ENCODE data around the gene ADGRV1. TPM values are rescaled to one million over a fixed set of nuclear protein-coding genes. Genes with fewer than 3 reads are reported as not detected.

The ADGRV1 gene
- total and polyA plus RNA-seq, 7 experiments from 2014 or later, result 0.32 to 1.1 TPM; not detected in 5

- intact Hi-C loops (cut with micrococcal nuclease), result no loop called here
- Mint-ChIP-seq H3K4me1 (peaks cover 8 to 12% (median 10%) of the 10 kb centered on the region in 7 donors), H3K9me3 (no peaks in the 10 kb centered on the region), H3K36me3 (no peaks in the 10 kb centered on the region), H3K27me3 (peaks cover 44 to 88% (median 77%) of the 10 kb centered on the region in 5 donors), H3K27ac (no peak overlapping the region), H3K4me3 (peak overlapping the region in 9 of 10 donors; percentile 47 to 75 (median 67))
- Histone ChIP-seq H3K4me3 (ENCODE audit: low read length) (no peak overlapping the region), H3K27ac (ENCODE audit: low read depth, low read length) (no peak overlapping the region), H3K4me1 (ENCODE audit: control insufficient read depth in 2 of 2, insufficient read depth in 2 of 2, low read length in 2 of 2) (no peaks in the 10 kb centered on the region), H3K27me3 (ENCODE audit: control insufficient read depth in 2 of 2, insufficient read depth in 2 of 2, low read length in 2 of 2) (peaks cover 0 to 7% of the 10 kb centered on the region in 2 donors), H3K36me3 (ENCODE audit: control insufficient read depth in 2 of 3, insufficient read depth in 3 of 3, low read length in 3 of 3) (no peaks in the 10 kb centered on the region), H3K9me3 (ENCODE audit: control insufficient read depth in 2 of 3, low read length in 3 of 3) (no peaks in the 10 kb centered on the region)
- DNase-seq (no peak), ATAC-seq (no peak)
- CTCF ChIA-PET, result no interaction called here
- POLR2A ChIA-PET, result no interaction called here
Observed at GRCh38 chr5:90557871-90558270, 726 bp upstream of the ADGRV1 start.

GRCh38 chr5:90560771-90561170 lies 2.2 kb downstream of the ADGRV1 start:
- no peak overlapping the region for H3K4me3 Mint-ChIP-seq
- H3K9me3 Mint-ChIP-seq, result peaks cover 0 to 9% (median 1%) of the 10 kb centered on the region in 11 donors
- Histone ChIP-seq H3K4me1 (ENCODE audit: control insufficient read depth in 2 of 2, insufficient read depth in 2 of 2, low read length in 2 of 2) (no peaks in the 10 kb centered on the region), H3K27me3 (ENCODE audit: control insufficient read depth in 2 of 2, insufficient read depth in 2 of 2, low read length in 2 of 2) (peaks cover 0 to 7% of the 10 kb centered on the region in 2 donors), H3K4me3 (ENCODE audit: low read length) (no peak overlapping the region), H3K36me3 (ENCODE audit: control insufficient read depth in 2 of 3, insufficient read depth in 3 of 3, low read length in 3 of 3) (no peaks in the 10 kb centered on the region), H3K27ac (ENCODE audit: low read depth, low read length) (no peak overlapping the region), H3K9me3 (ENCODE audit: control insufficient read depth in 2 of 3, low read length in 3 of 3) (no peaks in the 10 kb centered on the region)
- DNase-seq, result no peak
- peaks cover 0 to 8% (median 0%) of the 10 kb centered on the region in 5 donors for H3K36me3 Mint-ChIP-seq
- intact Hi-C loops (cut with micrococcal nuclease), result no loop called here
- POLR2A ChIA-PET, result no interaction called here
- CTCF ChIA-PET, result no interaction called here
- H3K4me1 Mint-ChIP-seq, result peaks cover 8 to 12% (median 10%) of the 10 kb centered on the region in 7 donors
- H3K27ac Mint-ChIP-seq, result no peak overlapping the region
- ATAC-seq, result no peak
- H3K27me3 Mint-ChIP-seq, result peaks cover 47 to 83% (median 69%) of the 10 kb centered on the region in 5 donors

GRCh38 chr5:90561766-90562165 lies 3.2 kb downstream of the ADGRV1 start:
- ChIA-PET POLR2A (no interaction called here), CTCF (no interaction called here)
- no peak overlapping the region for H3K4me3 ChIP-seq (ENCODE audit: low read length)

GRCh38 chr5:90562341-90562740 lies 3.7 kb downstream of the ADGRV1 start:
- Mint-ChIP-seq H3K9me3 (peaks cover 0 to 9% (median 1%) of the 10 kb centered on the region in 11 donors), H3K4me3 (no peak overlapping the region), H3K27me3 (peaks cover 34 to 77% (median 60%) of the 10 kb centered on the region in 5 donors), H3K27ac (no peak overlapping the region), H3K4me1 (peaks cover 8 to 12% (median 10%) of the 10 kb centered on the region in 7 donors), H3K36me3 (peaks cover 0 to 8% (median 0%) of the 10 kb centered on the region in 5 donors)
- no peak for ATAC-seq
- H3K36me3 ChIP-seq (ENCODE audit: control insufficient read depth in 2 of 3, insufficient read depth in 3 of 3, low read length in 3 of 3), result no peaks in the 10 kb centered on the region
- H3K9me3 ChIP-seq (ENCODE audit: control insufficient read depth in 2 of 3, low read length in 3 of 3), result no peaks in the 10 kb centered on the region
- H3K27me3 ChIP-seq (ENCODE audit: control insufficient read depth in 2 of 2, insufficient read depth in 2 of 2, low read length in 2 of 2), result peaks cover 0 to 7% of the 10 kb centered on the region in 2 donors
- no peak overlapping the region for H3K4me3 ChIP-seq (ENCODE audit: low read length)
- intact Hi-C loops (cut with micrococcal nuclease), result no loop called here
- DNase-seq, result no peak
- POLR2A ChIA-PET, result no interaction called here
- no peak overlapping the region for H3K27ac ChIP-seq (ENCODE audit: low read depth, low read length)
- CTCF ChIA-PET, result no interaction called here
- H3K4me1 ChIP-seq (ENCODE audit: control insufficient read depth in 2 of 2, insufficient read depth in 2 of 2, low read length in 2 of 2), result no peaks in the 10 kb centered on the region

More at GRCh38 chr5:90561766-90562165, 3.2 kb downstream of the ADGRV1 start:
- Histone ChIP-seq H3K27me3 (ENCODE audit: control insufficient read depth in 2 of 2, insufficient read depth in 2 of 2, low read length in 2 of 2) (peaks cover 0 to 7% of the 10 kb centered on the region in 2 donors), H3K36me3 (ENCODE audit: control insufficient read depth in 2 of 3, insufficient read depth in 3 of 3, low read length in 3 of 3) (no peaks in the 10 kb centered on the region), H3K9me3 (ENCODE audit: control insufficient read depth in 2 of 3, low read length in 3 of 3) (no peaks in the 10 kb centered on the region), H3K4me1 (ENCODE audit: control insufficient read depth in 2 of 2, insufficient read depth in 2 of 2, low read length in 2 of 2) (no peaks in the 10 kb centered on the region), H3K27ac (ENCODE audit: low read depth, low read length) (no peak overlapping the region)
- Mint-ChIP-seq H3K4me3 (no peak overlapping the region), H3K36me3 (peaks cover 0 to 8% (median 0%) of the 10 kb centered on the region in 5 donors), H3K9me3 (peaks cover 0 to 9% (median 1%) of the 10 kb centered on the region in 11 donors), H3K27ac (no peak overlapping the region), H3K4me1 (peaks cover 8 to 12% (median 10%) of the 10 kb centered on the region in 7 donors), H3K27me3 (peaks cover 40 to 79% (median 62%) of the 10 kb centered on the region in 5 donors)
- no peak for DNase-seq
- intact Hi-C loops (cut with micrococcal nuclease), result no loop called here
- ATAC-seq, result no peak

GRCh38 chr5:90563108-90563507 lies 4.5 kb downstream of the ADGRV1 start:
- no peak overlapping the region for H3K4me3 Mint-ChIP-seq
- Histone ChIP-seq H3K36me3 (ENCODE audit: control insufficient read depth in 2 of 3, insufficient read depth in 3 of 3, low read length in 3 of 3) (no peaks in the 10 kb centered on the region), H3K27me3 (ENCODE audit: control insufficient read depth in 2 of 2, insufficient read depth in 2 of 2, low read length in 2 of 2) (peaks cover 0 to 7% of the 10 kb centered on the region in 2 donors), H3K9me3 (ENCODE audit: control insufficient read depth in 2 of 3, low read length in 3 of 3) (no peaks in the 10 kb centered on the region), H3K4me3 (ENCODE audit: low read length) (no peak overlapping the region), H3K4me1 (ENCODE audit: control insufficient read depth in 2 of 2, insufficient read depth in 2 of 2, low read length in 2 of 2) (no peaks in the 10 kb centered on the region), H3K27ac (ENCODE audit: low read depth, low read length) (no peak overlapping the region)
- H3K4me1 Mint-ChIP-seq, result peaks cover 5 to 7% (median 6%) of the 10 kb centered on the region in 7 donors
- H3K27ac Mint-ChIP-seq, result no peak overlapping the region
- intact Hi-C loops (cut with micrococcal nuclease), result no loop called here
- H3K36me3 Mint-ChIP-seq, result peaks cover 0 to 8% (median 0%) of the 10 kb centered on the region in 5 donors
- peaks cover 0 to 9% (median 1%) of the 10 kb centered on the region in 11 donors for H3K9me3 Mint-ChIP-seq
- peaks cover 28 to 74% (median 57%) of the 10 kb centered on the region in 5 donors for H3K27me3 Mint-ChIP-seq
- no peak for DNase-seq
- ChIA-PET POLR2A (no interaction called here), CTCF (no interaction called here)
- ATAC-seq, result no peak

GRCh38 chr5:90565491-90565890 lies 6.9 kb downstream of the ADGRV1 start:
- no peak for ATAC-seq
- Histone ChIP-seq H3K4me3 (ENCODE audit: low read length) (no peak overlapping the region), H3K9me3 (ENCODE audit: control insufficient read depth in 2 of 3, low read length in 3 of 3) (no peaks in the 10 kb centered on the region), H3K27ac (ENCODE audit: low read depth, low read length) (no peak overlapping the region), H3K27me3 (ENCODE audit: control insufficient read depth in 2 of 2, insufficient read depth in 2 of 2, low read length in 2 of 2) (peaks cover 0 to 4% of the 10 kb centered on the region in 2 donors), H3K4me1 (ENCODE audit: control insufficient read depth in 2 of 2, insufficient read depth in 2 of 2, low read length in 2 of 2) (no peaks in the 10 kb centered on the region), H3K36me3 (ENCODE audit: control insufficient read depth in 2 of 3, insufficient read depth in 3 of 3, low read length in 3 of 3) (no peaks in the 10 kb centered on the region)
- no peaks in the 10 kb centered on the region for H3K4me1 Mint-ChIP-seq
- peaks cover 0 to 8% (median 0%) of the 10 kb centered on the region in 5 donors for H3K36me3 Mint-ChIP-seq
- intact Hi-C loops (cut with micrococcal nuclease), result no loop called here
- H3K9me3 Mint-ChIP-seq, result peaks cover 0 to 24% (median 2%) of the 10 kb centered on the region in 11 donors
- ChIA-PET CTCF (no interaction called here), POLR2A (no interaction called here)
- no peak overlapping the region for H3K27ac Mint-ChIP-seq
- H3K27me3 Mint-ChIP-seq, result peaks cover 15 to 70% (median 54%) of the 10 kb centered on the region in 5 donors
- no peak for DNase-seq
- no peak overlapping the region for H3K4me3 Mint-ChIP-seq

GRCh38 chr5:90569084-90569483 lies 10.5 kb downstream of the ADGRV1 start:
- no peaks in the 10 kb centered on the region for H3K4me1 Mint-ChIP-seq
- POLR2A ChIA-PET, result no interaction called here

More at GRCh38 chr5:90569084-90569483, 10.5 kb downstream of the ADGRV1 start:
- peaks cover 3 to 62% (median 56%) of the 10 kb centered on the region in 5 donors for H3K27me3 Mint-ChIP-seq
- no peaks in the 10 kb centered on the region for H3K36me3 ChIP-seq (ENCODE audit: control insufficient read depth in 2 of 3, insufficient read depth in 3 of 3, low read length in 3 of 3)
- peaks cover 0 to 6% (median 0%) of the 10 kb centered on the region in 5 donors for H3K36me3 Mint-ChIP-seq
- CTCF ChIA-PET, result no interaction called here
- no peak overlapping the region for H3K27ac Mint-ChIP-seq
- no peaks in the 10 kb centered on the region for H3K9me3 ChIP-seq (ENCODE audit: control insufficient read depth in 2 of 3, low read length in 3 of 3)
- DNase-seq (no peak), ATAC-seq (no peak)
- H3K27me3 ChIP-seq (ENCODE audit: control insufficient read depth in 2 of 2, insufficient read depth in 2 of 2, low read length in 2 of 2), result no peaks in the 10 kb centered on the region
- intact Hi-C loops (cut with micrococcal nuclease), result no loop called here
- H3K4me3 Mint-ChIP-seq, result no peak overlapping the region
- peaks cover 0 to 29% (median 3%) of the 10 kb centered on the region in 11 donors for H3K9me3 Mint-ChIP-seq
- no peaks in the 10 kb centered on the region for H3K4me1 ChIP-seq (ENCODE audit: control insufficient read depth in 2 of 2, insufficient read depth in 2 of 2, low read length in 2 of 2)
- H3K27ac ChIP-seq (ENCODE audit: low read depth, low read length), result no peak overlapping the region
- no peak overlapping the region for H3K4me3 ChIP-seq (ENCODE audit: low read length)

All from naive thymus-derived CD4-positive, alpha-beta T cell (primary cell).